IMR-90 (cell line): ENCODE results near the gene CLDN6. TPM values are rescaled to one million over a fixed set of nuclear protein-coding genes. Genes with fewer than 3 reads are reported as not detected.

Experiments
- ATAC-seq: fragments of 200-7000 bp; cut with Tn5 transposase; 2 replicates; pipeline ENCODE4 v1.9.1; 2020; ENCODE audit warnings: low read depth, mild to moderate bottlenecking, moderate library complexity
- BruUV-seq: library from RNA; stranded (reverse); fragments of 400-500 nt; replicated peaks from 2 replicates; lab custom pipeline; 2021; lab: Mats Ljungman, UMichigan
- CTCF ChIA-PET: fragments of 300-600 bp; formaldehyde crosslinking; extraction: SDS; loops from one replicate; lab custom pipeline; 2021; ENCODE audit warnings: antibody characterized with exemption; lab: Yijun Ruan, JAX
- POLR2A ChIA-PET: fragments of 300-600 bp; sonication (Branson Sonifier 250); formaldehyde crosslinking; loops from one replicate; lab custom pipeline; 2022; ENCODE audit warnings: antibody characterized with exemption; ENCODE audit not compliant: unreplicated experiment; lab: Charles Lee
- DNase-seq: peaks from one replicate; pipeline ENCODE4 v3.0.0; 2013
- H2AFZ ChIP-seq: replicated peaks from 2 replicates; pipeline ENCODE3; 2013; ENCODE audit warnings: low read length, mild to moderate bottlenecking; ENCODE audit not compliant: poor library complexity
- H2AK5ac ChIP-seq: 2 replicates; pipeline ENCODE4 v1.6.1; 2013; ENCODE audit warnings: low read depth, low read length, inconsistent platforms
- H2AK9ac ChIP-seq: replicated peaks from 2 replicates; pipeline ENCODE3; 2013; ENCODE audit warnings: mild to moderate bottlenecking, low read depth, low read length, moderate library complexity; ENCODE audit not compliant: poor library complexity
- H2BK120ac ChIP-seq: 2 replicates; pipeline ENCODE4 v1.6.1; 2013; ENCODE audit warnings: low read depth, low read length, inconsistent platforms
- H2BK15ac ChIP-seq: 3 replicates; pipeline ENCODE4 v1.6.1; 2013; ENCODE audit warnings: low read depth, low read length, inconsistent platforms
- H2BK20ac ChIP-seq: 2 replicates; pipeline ENCODE4 v1.6.1; 2013; ENCODE audit warnings: low read depth, mild to moderate bottlenecking, inconsistent platforms, low read length, moderate library complexity
- H2BK5ac ChIP-seq: 2 replicates; pipeline ENCODE4 v1.6.1; 2013; ENCODE audit warnings: mild to moderate bottlenecking, low read depth, low read length, inconsistent platforms; ENCODE audit not compliant: poor library complexity, severe bottlenecking
- H3K14ac ChIP-seq: replicated peaks from 2 replicates; pipeline ENCODE4 v1.6.1; 2013; ENCODE audit warnings: low read depth, low read length, inconsistent platforms
- H3K18ac ChIP-seq: 2 replicates; pipeline ENCODE4 v1.6.1; 2013; ENCODE audit warnings: low read depth, low read length, control low read depth
- H3K23ac ChIP-seq: 2 replicates; pipeline ENCODE4 v1.6.1; 2013; ENCODE audit warnings: low read depth, low read length, inconsistent platforms
- H3K27ac ChIP-seq: 2 replicates; pipeline ENCODE4 v1.5.1; 2013; ENCODE audit warnings: mild to moderate bottlenecking, control low read depth, low read length; ENCODE audit not compliant: insufficient read depth
- H3K27me3 ChIP-seq: 2 replicates; pipeline ENCODE4 v1.6.1; 2013; ENCODE audit warnings: low read length; ENCODE audit not compliant: control insufficient read depth, insufficient read depth
- H3K36me3 ChIP-seq: 2 replicates; pipeline ENCODE4 v1.6.1; 2013; ENCODE audit warnings: low read length, mixed read lengths; ENCODE audit not compliant: control insufficient read depth, insufficient read depth
- H3K4ac ChIP-seq: 2 replicates; pipeline ENCODE4 v1.6.1; 2013; ENCODE audit warnings: low read depth, low read length, inconsistent platforms
- H3K4me1 ChIP-seq: 2 replicates; pipeline ENCODE4 v1.6.1; 2013; ENCODE audit warnings: low read length, mixed read lengths; ENCODE audit not compliant: control insufficient read depth, insufficient read depth
- H3K4me2 ChIP-seq: 2 replicates; pipeline ENCODE4 v1.6.1; 2013; ENCODE audit warnings: low read depth, mild to moderate bottlenecking, control low read depth, low read length, moderate library complexity
- H3K4me3 ChIP-seq: 2 replicates; pipeline ENCODE4 v1.5.1; 2013; ENCODE audit warnings: low read depth, mild to moderate bottlenecking, control low read depth, low read length, moderate library complexity; ENCODE audit not compliant: insufficient read depth
- H3K56ac ChIP-seq: 2 replicates; pipeline ENCODE4 v1.6.1; 2013; ENCODE audit warnings: low read length, inconsistent platforms; ENCODE audit not compliant: insufficient read depth; ENCODE audit errors: extremely low read depth
- H3K79me1 ChIP-seq, 2 experiments: 2 replicates each; pipeline ENCODE4 v1.6.1; 2013; ENCODE audit warnings: low read length in 2 of 2, inconsistent platforms in 1 of 2, low read depth in 1 of 2
- H3K9ac ChIP-seq: 2 replicates; pipeline ENCODE4 v1.6.1; 2013; ENCODE audit warnings: low read depth, low read length, control low read depth
- H3K9me1 ChIP-seq: 2 replicates; pipeline ENCODE4 v1.6.1; 2013; ENCODE audit warnings: low read length, inconsistent platforms; ENCODE audit not compliant: insufficient read depth
- H3K9me3 ChIP-seq: 2 replicates; pipeline ENCODE4 v1.6.1; 2013; ENCODE audit warnings: low read length; ENCODE audit not compliant: control insufficient read depth, insufficient read depth
- H4K20me1 ChIP-seq: 2 replicates; pipeline ENCODE4 v1.6.1; 2013; ENCODE audit warnings: low read length, inconsistent platforms; ENCODE audit not compliant: insufficient read depth
- H4K5ac ChIP-seq: 2 replicates; pipeline ENCODE4 v1.6.1; 2013; ENCODE audit warnings: mild to moderate bottlenecking, low read depth, low read length, control low read depth
- H4K8ac ChIP-seq, 2 experiments: 2 replicates each; pipeline ENCODE4 v1.6.1; 2013; ENCODE audit warnings: low read depth in 2 of 2, low read length in 2 of 2, control low read depth in 1 of 2, inconsistent platforms in 1 of 2
- H4K91ac ChIP-seq: 2 replicates; pipeline ENCODE4 v1.6.1; 2013; ENCODE audit warnings: low read depth, low read length, inconsistent platforms; ENCODE audit not compliant: insufficient read depth
- CEBPB ChIP-seq: IDR thresholded peaks from 2 replicates; pipeline ENCODE4 v1.6.1; 2012; ENCODE audit warnings: low read depth, low read length, improper control_type of control experiment
- CHD1 ChIP-seq: IDR thresholded peaks from 2 replicates; pipeline ENCODE4 v1.6.1; 2012; ENCODE audit warnings: low read depth, low read length, improper control_type of control experiment
- MAFK ChIP-seq: IDR thresholded peaks from 2 replicates; pipeline ENCODE4 v1.6.1; 2012; ENCODE audit warnings: low read depth, low read length, improper control_type of control experiment
- MXI1 ChIP-seq: IDR thresholded peaks from 2 replicates; pipeline ENCODE4 v1.6.1; 2012; ENCODE audit warnings: low read depth, mild to moderate bottlenecking, low read length, moderate library complexity, borderline replicate concordance
- RFX5 ChIP-seq: IDR thresholded peaks from 2 replicates; pipeline ENCODE4 v1.8.0; 2012; ENCODE audit warnings: low read depth, mild to moderate bottlenecking, low read length, moderate library complexity
- WGBS, 2 experiments: methylation state at CpG; one replicate each; pipeline versions ENCODE4 v1.1.5 to v1.1.7; 2013; ENCODE audit warnings: missing lambda C conversion rate in 2 of 2; ENCODE audit not compliant: insufficient read length in 1 of 2; ENCODE audit errors: extremely low coverage in 2 of 2; 5-methylcytosine and 5-hydroxymethylcytosine counted together
- dilution Hi-C: fragments of 300-500 bp; cut with HindIII; formaldehyde crosslinking; loops from one replicate; pipeline ENCODE4 v1.14.3; 2018; ENCODE audit warnings: low sequenced_read_pairs; ENCODE audit not compliant: unreplicated experiment
- in situ Hi-C: fragments of 300-500 bp; cut with MboI; formaldehyde crosslinking; loops from 3 replicates; pipeline ENCODE4 v1.14.3; 2019; ENCODE audit warnings: low sequenced_read_pairs, inconsistent platforms, mixed read lengths
- intact Hi-C: fragments of 100-400 bp; cut with micrococcal nuclease; formaldehyde crosslinking; loops from 2 replicates; pipeline ENCODE4 v1.10.0; 2022
- polyA plus RNA-seq, 3 experiments: library from polyadenylated mRNA; depleted of rRNA; stranded (reverse); fragments of >200 nt; gene quantifications; 2 replicates each; pipeline ENCODE4 v1.2.3, GENCODE V29; 2012; ENCODE audit warnings: low replicate concordance in 1 of 3
- total RNA-seq: library from RNA; depleted of rRNA; stranded (reverse); fragments of >200 nt; gene quantifications from 2 replicates; pipeline ENCODE4 v1.2.3, GENCODE V29; 2012
- TF ChIP-seq, protein P1 (sequence below): conservative IDR thresholded peaks from 2 replicates; pipeline ENCODE4 v1.5.1; 2012; ENCODE audit warnings: mild to moderate bottlenecking, low read depth, low read length, improper control_type of control experiment
- TF ChIP-seq, protein P2 (sequence below): fragments of 150-350 bp; IDR thresholded peaks from 2 replicates; pipeline ENCODE4 v1.6.1; 2017; ENCODE audit warnings: mild to moderate bottlenecking, antibody characterized with exemption, low read length, low read depth

CLDN6 gene
- total and polyA plus RNA-seq, 2 of the 4 experiments (the other 2 are of a cell fraction) = 0.14 TPM; not detected in 1

DNA sequence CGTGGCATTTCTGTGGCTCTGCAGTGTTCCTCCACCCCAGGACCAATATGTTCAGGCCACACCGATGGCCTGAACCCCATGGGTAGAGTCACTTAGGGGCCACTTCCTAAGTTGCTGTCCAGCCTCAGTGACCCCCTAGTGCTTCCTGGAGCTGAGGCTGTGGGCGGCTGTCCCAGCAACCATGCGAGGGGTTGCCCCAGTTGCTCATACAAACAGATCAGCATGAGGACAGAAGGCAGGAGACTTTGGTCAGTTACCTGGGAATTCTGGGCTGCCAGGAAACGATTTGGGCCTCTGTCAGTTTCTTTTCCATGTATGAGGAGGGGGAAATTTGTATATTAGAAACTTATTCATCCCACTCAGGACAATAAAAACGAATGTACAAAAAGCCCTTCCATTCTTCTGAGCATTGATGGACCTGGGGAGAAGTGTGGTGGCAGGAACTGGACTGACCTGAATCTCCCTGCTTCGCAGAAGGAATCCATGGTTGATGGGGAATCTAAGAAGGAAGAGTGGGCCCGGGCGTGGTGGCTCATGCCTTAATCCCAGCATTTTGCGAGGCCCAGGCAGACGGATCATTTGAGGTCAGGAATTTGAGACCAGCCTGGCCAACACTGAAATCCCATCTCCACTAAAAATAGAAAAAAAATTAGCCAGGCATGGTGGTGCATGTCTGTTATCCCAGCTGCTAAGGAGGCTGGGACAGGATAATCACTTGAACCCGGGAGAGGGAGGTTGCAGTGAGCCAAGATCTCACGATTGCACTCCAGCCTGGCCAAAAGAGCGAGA, 42.5 kb upstream of the CLDN6 start:
- 100% methylated on average over 2 of the region's 14 CpGs; no CpG with 5 or more reads in 1 of the 2 experiments for WGBS, 2 experiments
- H3K18ac ChIP-seq = no peak overlapping the region
- no peaks in the 10 kb centered on the region for H3K36me3 ChIP-seq
- H3K27ac ChIP-seq = no peak overlapping the region
- H2BK15ac ChIP-seq = no peak overlapping the region
- no peak overlapping the region for H2AK9ac ChIP-seq
- H3K4me2 ChIP-seq = no peak overlapping the region
- POLR2A ChIA-PET = no interaction called here
- H3K56ac ChIP-seq = no peak overlapping the region
- intact Hi-C loops (no loop called here), in situ Hi-C loops (loop anchor here (5.0 kb wide), 1 partner anchor 42 kb away; no protein-coding TSS in a partner anchor), dilution Hi-C loops (no loop called here)
- no peak overlapping the region for H2BK20ac ChIP-seq
- BruUV-seq = no TSS peak
- H4K8ac ChIP-seq = peak overlapping the region; percentile 87 to 100; a peak in 2 of 4 replicates
- H3K14ac ChIP-seq = no peak overlapping the region
- no peak for DNase-seq
- no peaks in the 10 kb centered on the region for H3K9me3 ChIP-seq
- H3K4ac ChIP-seq = peak overlapping the region; percentile 93
- no peak overlapping the region for H2AFZ ChIP-seq
- 0 out of 2 replicates have a peak overlapping the region, but pooled peaks have one; percentile 1 for H4K91ac ChIP-seq
- H3K23ac ChIP-seq = no peak overlapping the region
- H3K9ac ChIP-seq = no peak overlapping the region
- H2BK120ac ChIP-seq = no peak overlapping the region
- peaks cover 15% of the 10 kb centered on the region for H3K9me1 ChIP-seq
- H2BK5ac ChIP-seq = no peak overlapping the region
- ATAC-seq = no peak
- no peaks in the 10 kb centered on the region; the same call in 1 of the 2 replicates for H3K27me3 ChIP-seq
- CTCF ChIA-PET = no interaction called here
- no peak overlapping the region for H3K4me3 ChIP-seq
- H3K79me1 ChIP-seq = peaks cover 0 to 24% of the 10 kb centered on the region in 2 experiments; a peak in 2 of 4 replicates
- H4K20me1 ChIP-seq = no peaks in the 10 kb centered on the region; the same call in 1 of the 2 replicates
- peaks cover 14% of the 10 kb centered on the region for H3K4me1 ChIP-seq
- H2AK5ac ChIP-seq = no peak overlapping the region
- no peak overlapping the region for H4K5ac ChIP-seq
- TF ChIP-seq MXI1 (no peak), RFX5 (no peak), MAFK (no peak), CEBPB (no peak), CHD1 (no peak)
- TF ChIP-seq, protein P1, sequence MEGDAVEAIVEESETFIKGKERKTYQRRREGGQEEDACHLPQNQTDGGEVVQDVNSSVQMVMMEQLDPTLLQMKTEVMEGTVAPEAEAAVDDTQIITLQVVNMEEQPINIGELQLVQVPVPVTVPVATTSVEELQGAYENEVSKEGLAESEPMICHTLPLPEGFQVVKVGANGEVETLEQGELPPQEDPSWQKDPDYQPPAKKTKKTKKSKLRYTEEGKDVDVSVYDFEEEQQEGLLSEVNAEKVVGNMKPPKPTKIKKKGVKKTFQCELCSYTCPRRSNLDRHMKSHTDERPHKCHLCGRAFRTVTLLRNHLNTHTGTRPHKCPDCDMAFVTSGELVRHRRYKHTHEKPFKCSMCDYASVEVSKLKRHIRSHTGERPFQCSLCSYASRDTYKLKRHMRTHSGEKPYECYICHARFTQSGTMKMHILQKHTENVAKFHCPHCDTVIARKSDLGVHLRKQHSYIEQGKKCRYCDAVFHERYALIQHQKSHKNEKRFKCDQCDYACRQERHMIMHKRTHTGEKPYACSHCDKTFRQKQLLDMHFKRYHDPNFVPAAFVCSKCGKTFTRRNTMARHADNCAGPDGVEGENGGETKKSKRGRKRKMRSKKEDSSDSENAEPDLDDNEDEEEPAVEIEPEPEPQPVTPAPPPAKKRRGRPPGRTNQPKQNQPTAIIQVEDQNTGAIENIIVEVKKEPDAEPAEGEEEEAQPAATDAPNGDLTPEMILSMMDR = no peak
- TF ChIP-seq, protein P2, sequence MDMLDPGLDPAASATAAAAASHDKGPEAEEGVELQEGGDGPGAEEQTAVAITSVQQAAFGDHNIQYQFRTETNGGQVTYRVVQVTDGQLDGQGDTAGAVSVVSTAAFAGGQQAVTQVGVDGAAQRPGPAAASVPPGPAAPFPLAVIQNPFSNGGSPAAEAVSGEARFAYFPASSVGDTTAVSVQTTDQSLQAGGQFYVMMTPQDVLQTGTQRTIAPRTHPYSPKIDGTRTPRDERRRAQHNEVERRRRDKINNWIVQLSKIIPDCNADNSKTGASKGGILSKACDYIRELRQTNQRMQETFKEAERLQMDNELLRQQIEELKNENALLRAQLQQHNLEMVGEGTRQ = no peak
